Measurements from ENCODE around the gene MRPS7.
"Not testable (repeated sequence)": the region's sequence is repeated elsewhere in the genome, so short reads cannot be mapped to it uniquely, and the experiment has no call there.

The MRPS7 gene

DNA sequence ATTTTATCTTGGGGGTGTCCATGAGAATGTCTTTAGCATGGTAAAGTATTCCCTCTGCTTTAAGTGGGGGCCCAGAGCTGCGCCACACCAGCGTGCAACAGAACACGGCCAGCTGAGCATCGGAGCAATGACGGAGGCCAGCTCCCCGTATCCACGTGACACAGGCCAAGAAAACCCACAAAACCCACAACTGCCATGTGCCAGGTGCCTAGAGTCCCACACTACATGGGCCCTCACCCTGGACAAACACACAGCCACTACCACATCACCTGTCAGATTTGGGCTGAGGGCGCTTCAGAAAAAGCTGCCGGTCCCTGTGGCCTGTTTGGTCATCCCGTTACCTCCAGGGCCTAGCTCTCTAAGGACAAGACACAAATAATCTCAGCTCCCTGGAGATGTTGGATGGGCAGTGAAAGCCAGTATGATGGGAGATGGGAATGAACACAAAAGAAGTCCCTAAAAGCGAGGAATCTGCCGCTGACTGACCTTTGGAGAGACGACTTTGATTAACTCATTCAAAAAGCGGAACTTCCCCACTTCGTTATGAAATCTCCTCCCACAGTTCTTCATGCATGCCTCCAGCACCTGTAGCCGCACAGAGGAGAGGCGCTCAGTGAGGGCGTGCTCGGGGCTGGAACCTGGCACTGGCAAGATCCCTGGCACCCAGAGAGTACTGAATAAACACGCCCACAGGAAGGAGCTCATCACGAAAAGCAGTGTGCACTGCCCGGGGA lies 17.4 kb upstream of the MRPS7 start:
- no peak for DNase-seq (ENCODE audit: low spot score)

DNA sequence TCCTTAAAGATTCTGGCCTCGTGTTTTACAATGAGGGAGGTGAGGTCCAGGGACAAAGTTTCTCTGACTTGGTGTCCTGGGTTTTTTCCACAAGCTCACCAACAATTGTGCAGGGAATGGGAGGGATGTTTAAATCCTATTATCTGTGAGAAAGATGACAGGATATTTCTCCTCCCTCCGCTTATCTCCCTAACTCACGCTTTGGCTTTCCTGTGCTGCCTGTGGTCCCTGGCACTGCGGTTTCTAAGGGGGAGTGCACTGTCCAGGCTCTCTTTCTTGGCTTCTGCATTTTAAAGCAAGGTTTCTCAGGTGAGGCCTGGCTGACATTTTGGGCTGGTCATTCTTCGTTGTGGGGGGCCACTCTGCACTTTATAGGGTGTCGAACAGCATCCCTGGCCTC lies 16.7 kb upstream of the MRPS7 start:
- DNase-seq (ENCODE audit: low spot score) = no peak

DNA sequence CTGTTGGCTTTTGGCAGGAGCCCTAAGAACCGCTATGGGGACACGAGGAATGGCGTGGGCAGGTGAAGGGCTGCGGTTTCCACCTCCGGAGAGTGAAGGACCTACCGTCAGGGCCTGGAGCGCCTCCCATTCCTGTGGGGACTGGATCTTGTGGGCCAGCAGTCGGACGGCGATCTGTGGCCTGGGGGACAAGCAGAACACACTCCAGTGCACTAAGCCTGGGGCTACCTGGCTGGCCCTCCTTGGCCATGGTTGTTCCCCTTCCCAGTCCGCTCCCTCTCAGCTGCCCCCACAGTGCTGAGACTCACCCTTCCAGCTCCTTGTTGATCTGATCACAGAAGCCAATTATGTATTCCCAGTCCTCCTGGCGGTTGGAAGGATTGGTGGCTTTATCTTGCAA lies 15.3 kb upstream of the MRPS7 start:
- no peak for DNase-seq (ENCODE audit: low spot score)

DNA sequence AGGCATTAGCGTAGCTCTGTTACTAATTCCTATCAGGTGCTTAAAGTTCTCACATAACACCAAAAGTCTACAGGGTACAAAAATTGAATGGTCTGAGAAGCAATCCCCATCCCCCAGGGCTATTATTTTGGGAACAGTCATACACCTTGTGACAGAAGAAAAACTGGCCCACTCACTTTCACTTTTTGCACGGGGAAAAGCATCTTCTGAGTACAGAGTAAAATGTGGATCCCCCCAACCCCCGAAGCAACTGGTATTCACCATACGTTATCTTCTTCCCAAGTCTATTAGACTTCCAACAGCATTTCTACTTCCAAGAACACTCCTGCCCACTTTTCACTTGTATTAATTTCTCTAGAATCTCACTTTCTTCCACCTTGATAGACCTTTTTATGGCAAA lies 12.1 kb upstream of the MRPS7 start:
- no peak for DNase-seq (ENCODE audit: low spot score)

DNA sequence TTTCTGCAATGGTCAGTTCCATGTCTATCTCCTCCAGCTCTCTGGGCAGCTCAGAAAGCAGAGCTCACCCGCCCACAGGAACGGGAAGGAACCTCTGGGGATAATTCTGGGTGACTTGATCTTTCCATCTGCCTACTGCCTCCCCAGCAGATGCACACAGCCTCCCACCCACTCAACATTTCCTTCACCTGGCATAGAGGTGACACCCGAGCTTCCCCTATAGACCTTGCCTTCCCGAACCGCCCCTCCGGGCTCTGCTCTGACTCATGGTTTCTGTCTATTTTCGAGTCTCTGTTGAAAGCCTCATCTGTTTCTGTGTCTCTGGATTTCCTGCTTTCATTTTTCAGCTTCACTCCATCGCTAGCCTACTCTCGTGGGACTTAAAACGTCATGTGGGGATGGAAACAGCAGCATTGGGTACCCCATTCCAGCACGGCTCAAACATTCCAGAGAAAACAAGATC lies 11.6 kb upstream of the MRPS7 start:
- DNase-seq (ENCODE audit: low spot score) = no peak

DNA sequence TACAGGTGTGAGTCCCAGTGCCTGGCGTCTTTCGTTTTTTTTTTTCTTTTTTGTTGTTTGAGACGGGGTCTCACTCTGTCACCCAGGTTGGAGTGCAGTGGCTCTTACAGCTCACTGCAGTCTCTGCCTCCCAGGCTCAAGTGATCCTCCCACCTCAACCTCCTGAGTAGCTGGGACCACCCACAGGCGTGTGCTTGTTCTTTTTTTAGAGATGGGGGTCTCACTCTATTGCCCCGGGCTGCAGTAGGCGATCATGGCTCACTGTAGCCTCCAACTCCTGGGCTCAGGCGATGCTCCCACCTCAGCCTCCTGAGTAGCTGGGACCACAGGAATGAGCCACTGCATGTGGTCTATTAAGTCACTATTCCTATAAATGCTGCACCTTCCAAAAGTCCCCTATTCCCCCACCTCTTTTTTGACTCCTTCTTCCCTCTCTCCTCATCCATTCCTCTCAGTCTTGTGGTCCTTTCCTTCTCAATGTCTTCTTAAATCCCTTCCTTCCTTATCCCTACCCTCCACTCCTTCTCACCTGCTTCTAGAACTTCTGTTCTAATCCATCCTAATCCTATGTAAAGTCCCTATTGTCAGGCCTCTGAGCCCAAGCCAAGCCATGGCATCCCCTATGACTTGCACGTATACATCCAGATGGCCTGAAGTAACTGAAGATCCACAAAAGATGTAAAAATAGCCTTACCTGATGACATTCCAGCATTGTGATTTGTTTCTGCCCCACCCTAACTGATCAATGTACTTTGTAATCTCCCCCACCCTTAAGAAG lies 9.5 kb upstream of the MRPS7 start:
- no peak for DNase-seq (ENCODE audit: low spot score)

DNA sequence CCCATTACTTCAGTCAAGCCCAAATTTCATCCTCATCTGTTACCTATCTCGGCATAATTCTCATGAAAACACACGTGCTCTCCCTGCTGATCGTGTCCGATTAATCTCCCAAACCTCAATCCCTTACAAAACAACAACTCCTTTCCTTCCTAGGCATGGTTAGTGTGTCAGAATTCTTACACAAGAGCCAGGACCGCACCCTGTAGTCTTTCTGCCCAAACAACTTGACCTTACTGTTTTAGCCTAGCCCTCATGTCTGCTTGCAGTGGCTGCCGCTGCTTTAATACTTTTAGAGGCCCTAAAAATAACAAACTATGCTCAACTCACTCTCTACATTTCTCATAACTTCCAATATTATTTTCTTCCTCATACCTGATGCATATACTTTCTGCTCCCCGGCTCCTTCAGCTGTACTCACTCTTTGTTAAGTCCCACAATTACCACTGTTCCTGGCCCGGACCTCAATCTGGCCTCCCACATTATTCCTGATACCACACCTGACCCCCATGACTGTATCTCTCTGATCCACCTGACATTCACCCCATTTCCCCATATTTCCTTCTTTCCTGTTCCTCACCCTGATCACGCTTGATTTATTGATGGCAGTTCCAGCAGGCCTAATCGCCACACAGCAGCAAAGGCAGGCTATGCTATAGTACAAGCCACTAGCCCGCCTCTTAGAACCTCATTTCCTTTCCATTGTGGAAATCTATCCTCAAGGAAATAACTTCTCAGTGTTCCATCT lies 5.6 kb upstream of the MRPS7 start:
- not testable (repeated sequence) for DNase-seq (ENCODE audit: low spot score)

DNA sequence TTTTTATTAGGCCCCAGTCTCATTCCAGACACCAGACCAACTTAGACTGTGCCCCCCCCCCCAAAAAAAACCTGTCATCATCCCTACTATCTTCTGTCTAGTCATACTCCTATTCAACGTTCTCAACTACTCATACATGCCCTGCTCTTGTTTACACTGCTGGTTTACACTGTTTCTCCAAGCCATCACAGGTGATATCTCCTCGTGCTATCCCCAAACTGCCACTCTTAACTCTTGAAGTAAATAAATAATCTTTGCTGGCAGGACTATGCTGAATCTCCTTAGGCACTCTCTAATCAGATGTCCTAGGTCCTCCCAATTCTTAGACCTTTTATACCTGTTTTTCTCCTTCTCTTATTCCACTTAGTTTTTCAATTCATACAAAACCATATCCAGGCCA lies 4.5 kb upstream of the MRPS7 start:
- DNase-seq (ENCODE audit: low spot score) = not testable (repeated sequence)

DNA sequence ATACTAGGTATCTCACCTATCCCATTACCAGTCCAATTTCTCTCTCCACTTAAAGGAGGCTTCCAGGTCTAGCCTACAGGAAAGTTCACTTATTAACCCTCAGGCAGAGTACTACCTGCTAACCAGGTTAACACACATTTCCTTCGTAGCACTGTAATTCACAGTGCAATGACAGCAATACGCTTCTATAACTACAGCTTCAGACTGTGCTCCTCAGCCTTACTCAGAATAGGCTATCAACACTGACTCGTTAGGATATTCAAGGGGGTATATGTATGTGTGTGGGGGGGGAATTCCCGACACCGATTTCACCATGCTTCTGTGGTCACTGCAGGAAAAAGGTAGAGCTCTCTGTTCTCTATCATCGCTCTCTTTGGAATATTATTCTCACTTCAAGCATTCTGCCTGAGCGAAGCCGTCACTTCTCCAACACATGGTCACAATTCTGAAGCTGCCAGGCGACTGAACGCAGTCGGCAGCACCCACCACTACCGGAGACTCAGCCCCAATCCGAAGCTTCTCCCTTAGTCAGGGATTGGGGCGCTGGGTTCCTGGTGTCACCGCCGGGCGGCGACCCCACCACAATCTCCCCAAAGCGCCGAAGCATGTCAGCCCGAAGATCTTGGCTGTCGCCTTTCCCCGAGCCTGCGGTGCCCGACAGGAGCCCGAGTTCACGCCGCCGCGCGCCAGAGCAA lies 891 bp upstream of the MRPS7 start:
- DNase-seq (ENCODE audit: low spot score) = no peak

DNA sequence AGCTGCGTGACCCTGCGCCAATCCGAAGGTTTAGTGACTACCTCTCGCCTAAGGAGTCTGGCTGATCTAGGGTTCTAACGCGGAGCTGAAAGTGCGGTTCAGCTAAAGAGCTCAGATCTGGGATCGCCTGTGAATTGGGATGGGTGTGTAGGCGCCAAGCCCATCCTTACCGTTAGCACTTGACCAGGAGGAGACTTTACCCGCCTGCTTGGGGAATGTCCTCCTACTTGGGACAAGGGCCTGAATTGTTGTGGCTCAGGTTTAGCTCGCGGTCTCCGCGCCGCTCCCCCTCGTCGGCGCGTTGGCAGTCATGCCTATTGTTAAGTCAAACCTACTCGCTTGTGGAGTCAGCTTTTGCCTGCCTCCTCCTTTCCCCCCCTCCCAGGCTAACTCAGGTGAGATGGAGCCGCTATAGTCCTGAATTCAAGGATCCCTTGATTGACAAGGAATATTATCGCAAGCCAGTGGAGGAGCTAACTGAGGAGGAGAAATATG lies 480 bp downstream of the MRPS7 start:
- no peak for DNase-seq (ENCODE audit: low spot score)

DNA sequence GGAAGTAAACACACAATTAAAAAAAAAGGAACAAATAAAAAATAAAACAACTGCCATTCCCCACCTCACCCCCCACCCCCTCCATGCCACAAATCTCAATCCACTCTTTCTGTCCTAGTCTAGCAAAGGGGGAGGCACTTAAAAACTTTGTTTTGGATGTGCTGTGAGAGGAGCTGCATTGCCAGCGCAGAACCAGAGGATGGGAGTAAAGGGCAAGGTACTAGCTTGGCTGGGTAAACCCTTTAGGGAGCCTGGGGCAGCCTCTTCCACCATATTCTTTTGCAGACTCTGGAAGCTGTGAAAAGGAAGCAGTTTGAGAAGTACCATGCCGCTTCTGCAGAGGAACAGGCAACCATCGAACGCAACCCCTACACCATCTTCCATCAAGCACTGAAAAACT lies 1.4 kb downstream of the MRPS7 start:
- DNase-seq (ENCODE audit: low spot score) = no peak

DNA sequence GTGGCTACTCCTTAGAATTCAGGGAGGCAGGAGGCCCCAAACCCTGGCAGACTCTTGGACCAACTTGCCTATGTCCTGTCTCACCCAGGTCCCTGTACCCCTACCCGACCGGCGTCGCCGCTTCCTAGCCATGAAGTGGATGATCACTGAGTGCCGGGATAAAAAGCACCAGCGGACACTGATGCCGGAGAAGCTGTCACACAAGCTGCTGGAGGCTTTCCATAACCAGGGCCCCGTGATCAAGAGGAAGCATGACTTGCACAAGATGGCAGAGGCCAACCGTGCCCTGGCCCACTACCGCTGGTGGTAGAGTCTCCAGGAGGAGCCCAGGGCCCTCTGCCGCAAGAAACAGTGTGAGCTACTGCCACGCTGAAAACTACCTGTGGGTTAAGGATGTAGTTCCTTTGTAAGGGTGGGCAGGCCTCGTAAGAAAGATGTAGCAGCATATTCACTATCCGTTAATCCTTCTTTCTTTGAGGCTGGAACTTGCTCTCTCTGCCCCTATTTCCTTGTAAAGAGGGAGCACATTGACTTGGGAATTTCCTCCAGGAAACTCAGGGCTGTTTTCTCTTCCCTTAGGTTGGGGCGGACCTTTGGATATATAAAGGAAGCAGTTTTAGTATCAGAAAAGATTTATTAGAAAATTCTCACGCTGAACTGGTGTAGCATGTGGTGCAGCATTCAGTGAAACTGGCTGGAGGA lies 4.1 kb downstream of the MRPS7 start:
- no peak for DNase-seq (ENCODE audit: low spot score)

DNA sequence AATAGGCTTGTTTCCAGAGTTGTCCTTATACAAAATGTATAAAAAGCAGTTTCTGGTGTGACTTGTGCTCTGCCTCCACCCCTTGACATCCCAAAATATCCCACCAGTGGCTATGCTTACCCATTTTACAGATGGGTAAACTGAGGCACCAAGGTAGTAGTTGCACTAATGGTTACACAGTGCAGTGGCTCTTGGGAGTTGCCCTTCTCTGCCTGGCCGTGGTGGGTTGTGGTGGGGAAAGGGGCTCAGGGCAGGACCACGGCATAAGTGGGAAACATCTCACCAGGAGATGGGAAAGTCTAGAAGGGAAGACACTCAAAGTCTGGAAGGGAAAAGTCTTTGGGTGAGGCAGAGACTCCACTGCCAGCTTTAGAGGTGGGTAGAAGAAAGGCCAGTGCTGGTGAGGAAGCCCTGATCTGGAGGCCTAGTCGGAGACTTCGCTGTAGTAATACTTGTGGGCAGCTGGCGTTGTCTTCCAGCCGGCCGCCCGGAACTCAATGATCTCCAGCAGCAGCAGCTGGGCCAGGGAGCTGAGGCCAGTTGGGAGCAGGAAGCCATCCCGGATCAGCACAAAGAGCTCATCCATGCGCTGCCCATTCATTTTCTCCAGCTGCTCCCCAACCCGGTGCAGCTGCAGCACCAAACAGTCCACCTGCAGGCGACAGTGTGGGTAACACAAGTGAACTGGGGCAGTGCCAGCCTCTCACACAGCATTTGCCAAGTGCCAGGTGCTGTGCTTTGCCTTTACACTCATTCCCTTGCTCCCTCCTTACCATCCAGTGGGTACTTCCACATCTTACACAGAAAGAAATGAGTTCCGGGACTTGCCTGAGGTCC lies 4.9 kb downstream of the MRPS7 start:
- no peak for DNase-seq (ENCODE audit: low spot score)

DNA sequence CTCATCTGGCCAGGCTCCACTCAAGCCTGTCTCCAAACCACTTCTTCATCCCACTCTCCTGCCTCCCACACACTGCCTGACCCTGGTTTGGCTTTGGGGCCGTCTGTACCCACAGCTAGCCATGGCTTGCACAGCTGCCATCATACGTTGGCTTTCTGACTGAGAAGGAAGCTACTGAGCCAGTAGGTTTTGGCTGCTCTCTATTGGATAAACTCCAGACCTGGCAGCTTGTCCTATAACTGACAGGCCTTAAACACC lies 5.4 kb downstream of the MRPS7 start:
- no peak for DNase-seq (ENCODE audit: low spot score)

DNA sequence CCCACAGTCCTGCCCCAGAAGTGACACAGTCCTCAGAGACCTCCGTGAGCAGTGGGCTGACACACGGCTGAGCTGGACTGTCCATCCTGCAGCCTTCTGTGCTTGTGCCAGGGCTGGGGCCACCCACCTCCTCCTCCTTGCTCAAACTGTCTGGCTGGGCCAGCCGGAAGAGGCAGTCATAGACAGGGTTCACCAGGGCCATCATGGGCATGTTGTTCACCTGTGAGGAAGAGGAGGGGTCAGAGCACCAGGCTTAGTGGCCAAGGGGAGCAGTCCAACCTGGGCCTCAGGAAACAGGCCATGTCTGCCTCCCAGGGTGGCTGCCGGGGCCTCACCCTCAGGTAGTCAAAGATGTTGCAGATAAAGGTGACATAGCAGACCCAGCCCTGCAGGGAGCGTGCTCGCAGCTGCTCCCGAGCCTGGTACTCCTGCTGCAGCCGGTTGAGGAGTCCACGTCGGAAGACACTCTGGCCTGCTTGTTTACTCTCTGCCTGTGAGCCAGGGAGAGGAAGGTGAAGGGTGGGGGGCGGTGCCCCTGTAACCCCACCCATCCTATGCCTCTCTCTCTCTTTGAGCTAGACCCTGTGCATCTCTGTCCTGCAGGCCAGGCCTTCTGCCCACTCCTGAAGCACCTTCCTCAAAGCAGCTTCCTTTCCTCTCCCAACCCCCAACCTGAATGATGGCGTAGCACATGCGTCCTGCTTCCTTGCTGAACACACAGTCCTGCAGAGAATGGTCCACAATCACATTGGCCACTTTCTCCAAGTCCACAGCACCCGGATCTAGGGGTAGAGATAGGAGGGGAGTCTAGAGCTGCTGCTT lies 5.9 kb downstream of the MRPS7 start:
- peak; percentile 72 for DNase-seq (ENCODE audit: low spot score)

DNA sequence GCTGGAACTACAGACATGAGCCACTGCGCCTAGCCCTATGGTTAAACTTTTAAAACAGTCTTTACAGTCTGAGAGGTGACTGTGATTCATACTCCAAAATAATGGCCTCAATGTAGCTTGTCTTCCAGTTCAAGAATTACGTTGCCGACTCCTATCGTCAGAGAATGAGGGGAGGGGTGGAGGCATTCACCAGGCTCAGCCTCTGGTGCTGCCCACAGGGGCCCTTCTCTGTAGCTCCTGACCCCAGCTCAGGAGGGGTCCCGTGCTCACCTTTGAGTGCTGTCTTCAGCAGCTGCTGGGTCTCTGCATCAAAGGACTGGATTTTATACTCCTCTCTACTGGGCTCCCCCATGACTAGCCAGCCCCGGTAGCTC lies 8.2 kb downstream of the MRPS7 start:
- no peak for DNase-seq (ENCODE audit: low spot score)

DNA sequence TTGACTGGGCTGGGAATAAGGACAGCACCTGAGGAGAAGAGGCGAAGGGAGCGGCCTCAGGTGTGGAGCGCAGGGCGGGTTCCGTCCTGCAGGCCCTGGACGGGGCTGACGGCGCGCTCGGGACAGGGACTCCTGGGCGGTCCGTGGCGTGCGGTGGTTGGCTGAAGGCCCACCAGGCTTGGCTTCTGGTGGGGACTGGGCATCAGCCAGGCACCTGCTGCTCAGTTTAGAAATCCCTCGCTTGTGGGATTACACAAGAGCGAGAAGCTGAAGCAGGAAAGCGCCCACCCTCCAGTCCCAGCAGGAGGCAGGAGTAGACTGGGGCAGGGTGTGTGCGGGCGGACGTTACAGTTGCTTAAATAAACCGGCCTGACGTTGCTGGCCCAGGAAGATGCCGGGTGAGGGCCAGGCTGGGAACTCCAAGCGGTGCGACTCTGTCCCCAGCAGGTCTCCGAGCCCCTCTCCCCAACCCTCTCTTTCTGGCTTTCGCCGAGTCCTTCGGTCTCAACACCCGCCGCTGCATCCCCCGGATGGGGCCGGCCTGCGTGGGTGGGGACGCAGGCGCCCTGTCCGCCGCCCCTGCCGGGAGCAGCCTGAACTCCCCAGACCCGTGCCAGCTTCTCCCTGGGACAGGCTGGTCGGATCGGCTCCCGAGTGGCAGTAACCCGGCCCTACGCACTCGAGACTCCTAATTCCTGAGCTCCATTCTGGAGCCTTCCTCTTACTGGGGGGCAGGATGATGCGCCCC lies 8.7 kb downstream of the MRPS7 start:
- DNase-seq (ENCODE audit: low spot score) = peak; percentile 87

DNA sequence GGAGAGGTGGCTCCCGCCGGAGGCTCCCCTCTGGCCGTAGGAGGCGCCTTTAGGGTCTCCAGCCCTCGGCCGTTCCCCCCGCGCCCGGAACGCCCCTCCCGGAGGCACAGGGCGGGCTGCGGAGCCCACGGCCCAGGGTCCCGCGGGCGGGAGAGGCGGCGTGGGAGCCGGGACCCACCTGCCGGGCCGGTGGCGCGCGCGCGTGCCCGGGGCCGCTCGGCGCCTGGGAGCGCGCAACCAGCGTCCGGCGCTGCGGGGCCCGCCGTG lies 9.2 kb downstream of the MRPS7 start, which contains the start of gene MIF4GD:
Gene MIF4GD, minus strand, starts transcription at position 266 of the 267 bp plus-strand sequence. CDS start 1,036 bp downstream, outside the sequence.
- no peak for DNase-seq (ENCODE audit: low spot score)

DNA sequence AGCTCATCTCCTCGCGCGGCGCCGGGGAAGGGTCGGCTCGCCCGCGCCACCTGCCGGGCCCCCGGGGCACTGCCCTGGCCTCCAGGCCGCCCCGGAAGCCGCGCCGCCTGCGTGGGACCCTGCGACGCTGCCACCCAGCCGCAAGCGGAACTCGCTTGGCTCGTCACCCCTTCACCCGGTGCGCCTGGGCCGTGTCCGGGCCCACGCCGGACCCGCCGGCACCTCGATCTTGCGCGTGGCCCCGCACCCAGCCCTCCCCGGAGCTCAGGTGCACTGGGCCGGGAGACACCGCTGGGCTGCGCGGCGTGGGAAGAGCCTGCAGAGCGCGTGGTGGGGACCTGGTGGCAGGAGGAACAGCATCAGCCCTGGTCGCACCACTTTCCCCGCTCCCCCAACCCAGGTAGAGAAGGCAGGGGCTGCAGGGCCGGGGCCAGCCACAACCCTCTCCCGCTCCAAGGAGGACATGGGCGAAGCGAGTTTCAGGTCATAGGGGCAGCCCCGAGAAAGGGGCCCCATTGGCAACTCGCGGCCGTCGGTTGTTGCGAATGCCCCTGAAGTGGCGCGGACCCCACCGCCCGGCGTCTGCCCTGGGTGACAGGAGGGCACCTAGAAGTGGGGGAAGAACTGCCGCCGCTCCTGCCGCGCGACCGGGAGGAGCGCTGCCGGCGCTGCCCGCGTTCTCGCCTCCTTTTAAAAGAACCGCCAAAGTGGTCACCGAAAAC lies 9.7 kb downstream of the MRPS7 start:
- peak; percentile 88 for DNase-seq (ENCODE audit: low spot score)

Data from HuH-7.5 (cell line).